ENCODE results near the gene PEX12.
"Not testable (repeated sequence)": the region's sequence is repeated elsewhere in the genome, so short reads cannot be mapped to it uniquely, and the experiment has no call there.

PEX12 gene

GRCh38 chr17:35578197-35578928, at the start of gene PEX12:
PEX12 (minus strand) TSS chr17:35578571; CDS start chr17:35578021, 550 bp downstream.
- DNase-seq, result peak; percentile 82

GRCh38 chr17:35627417-35627816, 49.0 kb upstream of the PEX12 start:
- no peak for DNase-seq

- no peak for DNase-seq
Measured at GRCh38 chr17:35621768-35622167, 43.4 kb upstream of the PEX12 start.

GRCh38 chr17:35618628-35619027, 40.3 kb upstream of the PEX12 start:
- DNase-seq, result no peak

GRCh38 chr17:35617505-35617904, 39.1 kb upstream of the PEX12 start:
- no peak for DNase-seq

GRCh38 chr17:35616536-35616935, 38.2 kb upstream of the PEX12 start:
- no peak for DNase-seq

- DNase-seq, result no peak
Measured at GRCh38 chr17:35614810-35615209, 36.4 kb upstream of the PEX12 start.

- DNase-seq, result peak; percentile 10
Measured at GRCh38 chr17:35612924-35613521, 34.7 kb upstream of the PEX12 start.

- not testable (repeated sequence) for DNase-seq
Measured at GRCh38 chr17:35610746-35611145, 32.4 kb upstream of the PEX12 start.

- DNase-seq, result no peak
Measured at GRCh38 chr17:35609831-35610230, 31.5 kb upstream of the PEX12 start.

- no peak for DNase-seq
Measured at GRCh38 chr17:35607239-35607847, 29.0 kb upstream of the PEX12 start.

- DNase-seq, result no peak
Measured at GRCh38 chr17:35605678-35606077, 27.3 kb upstream of the PEX12 start.

- no peak for DNase-seq
Measured at GRCh38 chr17:35603674-35604073, 25.3 kb upstream of the PEX12 start.

GRCh38 chr17:35597604-35598003, 19.2 kb upstream of the PEX12 start:
- no peak for DNase-seq

- DNase-seq, result no peak
Measured at GRCh38 chr17:35596530-35597233, 18.3 kb upstream of the PEX12 start.

- no peak for DNase-seq
Measured at GRCh38 chr17:35596072-35596471, 17.7 kb upstream of the PEX12 start.

GRCh38 chr17:35588196-35588920, 10.0 kb upstream of the PEX12 start:
- DNase-seq, result peak; percentile 3

- peak; percentile 88 for DNase-seq
Measured at GRCh38 chr17:35587074-35587961, 8.9 kb upstream of the PEX12 start, which contains the start of gene AP2B1. AP2B1 (plus strand) TSS chr17:35587322; CDS start chr17:35594031, 6,709 bp downstream.

- no peak for DNase-seq
Measured at GRCh38 chr17:35586569-35587073, 8.2 kb upstream of the PEX12 start.

GRCh38 chr17:35584061-35584460, 5.7 kb upstream of the PEX12 start:
- no peak for DNase-seq

GRCh38 chr17:35578929-35579432, 610 bp upstream of the PEX12 start:
- no peak for DNase-seq
